Stimulated activated naive CD8-positive, alpha-beta T cell treated with anti-CD3 and anti-CD28 coated beads, Interleukin-15, Interleukin-2, amounts not matched to agents 100 U/mL and 50 U/mL, for 24 hours (primary cell): Measurements from ENCODE around the gene HNRNPL.
"Not testable (repeated sequence)": the region's sequence is repeated elsewhere in the genome, so short reads cannot be mapped to it uniquely, and the experiment has no call there.

Experiments used
- ATAC-seq: fragments of 150-1000 bp; cut with Tn5 transposase; one replicate; pipeline ENCODE4 v1.10.0; 2021
- DNase-seq: peaks from one replicate; pipeline ENCODE4 v3.0.0; 2021

HNRNPL gene

DNA sequence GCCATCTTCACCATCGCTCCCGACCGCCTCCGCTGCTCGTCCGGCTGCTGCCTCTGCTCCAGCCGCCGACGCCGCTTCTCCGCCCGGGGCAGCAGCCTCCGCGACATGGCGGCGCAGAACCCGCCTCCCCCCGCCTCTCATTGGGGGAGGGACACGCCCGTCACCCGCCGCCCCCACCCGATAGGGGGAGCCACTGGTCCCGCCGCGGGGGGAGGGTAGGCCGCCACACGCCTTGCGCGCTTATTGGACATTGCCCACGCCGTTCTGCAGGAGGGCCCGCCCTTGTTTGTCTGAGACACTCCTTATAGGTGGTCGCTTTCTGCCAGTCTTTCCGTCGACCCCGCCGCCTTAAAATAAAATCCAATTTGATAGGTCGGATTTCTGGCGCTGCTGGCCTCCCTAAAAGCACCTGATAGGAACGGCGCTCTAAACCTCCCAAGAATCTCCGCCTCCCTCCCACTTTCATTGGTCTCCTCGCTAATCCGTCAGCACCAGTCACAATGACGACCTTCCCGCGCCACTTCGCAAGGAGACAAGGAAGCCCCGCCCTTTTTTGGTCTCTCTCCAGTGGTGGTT, at the start of gene HNRNPL:
Gene HNRNPL, minus strand, starts transcription at position 127 of the 576 bp plus-strand sequence. Its CDS starts 20 bp downstream, at position 107.
- DNase-seq = peak; percentile 99
- ATAC-seq = peak; percentile 72

DNA sequence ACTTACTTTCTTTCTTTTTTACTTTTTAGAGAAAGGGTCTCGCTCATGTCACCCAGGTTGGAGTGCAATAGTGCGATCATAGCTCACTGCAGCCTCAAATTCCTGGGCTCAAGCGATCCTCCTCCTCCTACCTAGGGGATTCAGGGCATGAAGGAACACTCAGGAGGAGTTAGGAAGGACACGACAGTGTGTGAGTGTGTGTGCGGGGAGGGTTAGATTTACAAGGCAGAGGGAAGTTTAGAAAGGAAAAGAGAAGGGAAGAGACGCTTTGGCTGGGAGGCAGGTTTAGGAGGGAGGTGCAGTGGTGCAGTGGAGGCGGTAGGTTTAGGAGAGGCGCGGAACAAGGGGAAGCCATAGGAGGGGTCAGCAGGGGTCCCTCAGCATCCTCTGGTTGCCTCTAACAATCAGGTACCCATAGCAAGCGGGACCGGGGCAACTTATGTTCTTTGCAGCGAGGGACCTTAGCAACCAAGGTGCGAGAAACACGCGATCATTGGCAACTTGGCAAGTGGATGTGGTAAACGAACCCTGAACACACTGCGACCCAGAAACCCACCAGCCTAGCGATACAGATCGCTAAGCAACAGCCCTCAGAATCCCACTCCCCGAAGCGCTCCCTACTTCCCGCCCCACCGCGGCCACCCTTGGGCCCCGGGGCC, 49.1 kb upstream of the HNRNPL start:
- DNase-seq = no peak
- ATAC-seq = no peak

DNA sequence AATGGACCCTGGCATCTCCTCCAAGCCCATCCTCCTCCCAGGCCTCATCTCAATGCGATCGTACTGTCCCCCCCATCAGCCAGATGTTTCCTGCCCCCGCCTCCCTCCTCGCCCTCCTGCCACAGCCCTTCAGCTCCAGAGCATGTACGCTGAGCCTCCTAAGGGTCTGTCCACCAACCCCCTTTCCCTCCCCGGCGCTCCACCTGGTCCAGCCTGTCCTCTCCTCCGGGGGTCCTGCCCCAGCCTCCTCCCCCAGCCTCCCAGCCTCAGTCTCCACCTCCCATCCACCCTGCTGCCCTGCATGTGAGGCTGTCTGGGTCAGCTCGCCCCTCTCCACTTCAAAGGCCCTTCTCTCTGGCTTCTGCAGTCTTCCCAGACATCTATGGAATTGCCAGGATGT, 45.2 kb upstream of the HNRNPL start:
- ATAC-seq = no peak

DNA sequence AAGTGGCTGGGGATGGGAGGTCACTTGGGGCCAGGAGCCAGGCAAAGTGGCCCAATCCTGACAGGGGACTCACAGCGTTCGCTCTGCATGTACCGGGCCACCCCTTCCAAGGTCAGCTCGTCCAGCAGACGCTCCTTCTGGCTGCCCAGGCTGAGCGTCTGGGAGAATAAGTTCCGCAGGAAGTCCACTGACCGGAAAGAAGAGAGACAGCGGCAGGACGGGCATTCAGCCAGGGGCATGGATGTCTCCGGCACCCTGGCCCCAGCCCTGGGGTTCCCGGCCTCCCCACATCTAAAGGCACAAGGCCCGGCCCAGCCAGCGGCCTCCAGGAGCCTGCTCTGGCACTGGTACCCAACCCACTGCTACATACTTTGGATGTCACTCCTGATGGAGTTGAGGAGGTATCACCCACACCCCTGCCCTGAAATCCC, 43.6 kb upstream of the HNRNPL start:
- no peak for DNase-seq
- no peak for ATAC-seq

More for the DNA sequence above, 45.2 kb upstream of the HNRNPL start:
- DNase-seq = no peak

DNA sequence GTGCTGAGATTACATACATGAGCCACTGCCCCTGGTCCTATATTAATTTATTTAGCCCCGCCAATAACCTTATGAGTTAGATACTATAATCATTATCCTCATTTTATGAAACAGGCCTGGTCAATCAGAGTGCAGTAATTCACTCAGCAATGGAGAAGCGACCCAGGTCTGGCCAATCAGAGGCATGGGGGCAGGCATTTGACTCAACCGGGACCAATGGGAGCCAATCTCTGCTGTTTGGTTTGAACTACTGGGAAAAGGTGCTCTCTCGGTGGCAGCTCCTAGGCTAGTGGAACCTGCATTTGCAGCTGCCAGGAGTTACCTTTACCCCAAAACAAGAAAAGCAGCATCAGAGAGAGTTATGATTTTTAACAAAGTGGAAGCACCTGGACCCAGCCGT, 43.1 kb upstream of the HNRNPL start:
- ATAC-seq (no peak), DNase-seq (no peak)

DNA sequence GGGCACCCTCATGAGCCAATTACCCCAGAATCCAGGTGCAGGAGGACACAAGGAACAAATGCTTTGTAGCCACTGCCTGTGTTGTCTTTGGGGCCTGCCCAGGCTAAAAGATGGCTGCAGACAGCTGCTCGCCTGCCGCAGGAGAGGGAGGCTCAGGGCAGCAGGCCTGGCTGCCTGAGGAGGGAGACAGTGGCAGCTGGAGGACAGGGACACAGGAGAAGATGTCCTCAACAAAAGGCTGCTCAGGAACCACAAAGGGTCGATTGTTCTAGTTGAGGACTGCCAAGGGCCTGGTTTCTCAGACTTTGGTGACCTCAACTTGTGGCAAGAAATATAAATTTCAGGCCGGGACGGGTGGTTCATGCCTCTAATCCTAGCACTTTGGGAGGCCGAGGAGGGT, 42.0 kb upstream of the HNRNPL start:
- ATAC-seq (no peak), DNase-seq (no peak)

DNA sequence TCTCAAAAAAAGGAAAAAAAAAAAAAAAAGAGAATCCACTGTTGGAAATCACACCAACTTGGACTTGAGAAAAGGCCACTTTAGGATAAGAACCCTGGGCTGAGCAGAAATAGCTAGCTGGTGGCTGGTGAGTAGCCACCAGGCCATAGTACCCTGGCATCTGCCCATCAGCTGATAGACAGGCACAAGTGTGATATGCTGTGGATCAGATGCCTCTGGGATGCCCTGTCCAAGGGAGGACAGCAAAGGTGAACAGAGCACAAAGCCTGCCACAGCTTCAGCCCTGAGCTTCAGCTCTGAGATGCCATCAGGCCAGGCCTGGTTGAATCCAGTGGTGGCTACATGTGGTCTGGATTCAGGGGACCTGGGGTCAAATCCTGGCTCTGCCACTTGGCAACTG, 40.9 kb upstream of the HNRNPL start:
- DNase-seq (no peak), ATAC-seq (no peak)

DNA sequence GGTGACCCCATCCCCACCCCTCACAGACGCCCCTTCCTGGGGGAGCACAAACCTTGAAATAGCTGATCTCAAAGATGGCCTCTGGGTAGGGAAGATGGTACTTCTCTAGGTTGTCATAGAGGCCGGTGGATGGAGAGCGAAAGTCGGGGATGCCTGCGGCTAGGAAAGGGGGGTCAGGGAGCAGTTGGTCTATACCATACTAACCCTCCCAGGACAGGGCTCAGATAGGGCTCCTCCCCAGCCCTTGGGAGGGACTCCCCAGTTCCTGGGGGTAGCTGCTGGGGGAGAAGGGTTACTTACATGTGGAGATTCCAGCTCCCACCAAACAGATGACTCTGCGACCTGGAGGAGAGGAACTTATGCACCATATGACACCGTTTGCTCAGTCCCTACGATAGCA, 40.0 kb upstream of the HNRNPL start:
- no peak for ATAC-seq
- no peak for DNase-seq

DNA sequence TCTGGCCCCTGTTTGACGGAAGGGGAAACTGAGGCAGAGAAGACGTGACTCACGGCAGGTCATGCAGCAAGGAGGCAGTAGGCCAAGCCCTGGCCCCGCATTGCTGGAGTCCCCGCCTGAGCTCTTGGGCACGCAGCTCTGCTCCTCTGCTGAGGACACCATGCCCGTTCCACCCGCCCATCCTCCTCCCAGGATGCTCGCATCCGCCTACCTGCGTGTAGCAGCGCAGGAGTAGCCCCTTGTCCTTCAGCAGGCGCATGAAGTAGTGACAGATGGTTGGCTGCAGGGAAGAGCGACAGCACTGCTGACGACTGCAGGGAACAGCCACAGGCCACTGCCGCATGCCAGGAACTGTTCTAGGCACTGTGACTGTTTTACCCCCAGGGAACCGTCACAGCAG, 39.1 kb upstream of the HNRNPL start:
- DNase-seq (no peak), ATAC-seq (no peak)

DNA sequence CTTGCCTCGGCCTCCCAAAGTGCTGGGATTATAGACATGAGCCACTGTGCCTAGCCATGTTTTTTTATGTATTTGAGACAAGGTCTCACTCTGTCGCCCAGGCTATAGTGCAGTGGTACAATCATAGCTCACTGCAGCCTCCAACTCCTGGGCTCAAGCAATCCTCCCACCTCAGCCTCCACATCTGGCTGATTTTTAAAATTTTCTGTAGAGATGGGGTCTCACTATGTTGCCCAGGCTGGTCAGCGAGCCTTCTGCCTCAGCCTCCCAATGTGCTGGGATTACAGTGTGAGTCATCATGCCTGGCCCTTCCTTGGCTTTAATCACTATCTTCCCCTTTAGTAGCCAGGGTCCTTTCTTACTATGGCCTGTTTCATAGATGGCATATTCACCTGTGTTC, 34.9 kb upstream of the HNRNPL start:
- not testable (repeated sequence) for ATAC-seq, DNase-seq

DNA sequence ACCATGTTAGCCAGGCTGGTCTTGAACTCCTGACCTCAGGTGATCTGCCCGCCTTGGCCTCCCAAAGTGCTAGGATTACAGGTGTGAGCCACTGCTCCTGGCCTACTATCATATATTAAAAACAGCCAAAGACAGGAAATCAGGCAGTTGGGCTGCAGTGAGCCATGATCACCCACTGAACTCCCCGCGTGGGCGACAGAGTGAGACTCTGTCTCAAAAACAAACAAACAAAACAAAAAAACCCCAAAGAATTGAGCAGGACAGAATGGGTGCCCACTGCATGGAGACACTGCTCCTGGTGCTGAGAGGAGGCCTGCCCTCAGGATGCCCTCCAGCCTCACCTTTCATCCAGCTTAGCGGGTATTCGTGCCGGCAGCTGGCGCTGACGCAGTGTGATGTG, 33.5 kb upstream of the HNRNPL start:
- DNase-seq (no peak), ATAC-seq (no peak)

DNA sequence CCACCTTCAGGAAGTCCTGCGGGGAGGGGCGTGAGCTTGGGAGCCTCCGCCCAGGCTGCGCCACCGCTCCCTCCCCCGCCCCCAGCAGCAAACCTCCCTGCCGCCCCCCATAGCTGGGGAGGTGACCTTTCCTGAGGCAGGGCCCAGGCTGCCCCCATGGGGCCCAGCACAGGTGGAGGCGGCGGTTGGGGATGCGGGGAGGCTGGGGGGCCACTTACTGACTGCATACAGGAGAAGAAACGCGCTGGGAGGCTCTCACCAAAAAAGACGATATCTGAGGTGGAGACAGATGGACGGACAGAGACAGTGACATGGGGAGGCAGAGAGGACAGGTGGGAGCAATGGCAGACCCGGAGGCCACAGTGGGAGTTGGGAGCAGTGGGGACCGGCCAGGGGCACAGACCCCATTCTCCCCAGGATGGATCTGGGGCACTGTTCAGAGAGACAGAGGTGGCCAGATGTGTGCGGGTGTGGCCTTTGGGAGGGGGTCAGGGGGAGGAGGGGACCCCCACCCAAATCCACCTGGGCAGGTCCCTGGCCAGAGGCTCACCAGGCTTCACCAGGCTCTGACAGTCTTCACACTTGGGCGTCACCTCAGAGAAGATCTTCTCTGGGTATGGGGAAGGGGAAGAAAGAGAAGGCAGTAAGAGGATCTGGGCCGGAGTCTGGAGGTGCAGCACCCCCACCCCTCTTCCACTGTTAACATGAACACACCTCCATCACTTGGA, 31.3 kb upstream of the HNRNPL start:
- ATAC-seq = no peak
- DNase-seq = no peak

DNA sequence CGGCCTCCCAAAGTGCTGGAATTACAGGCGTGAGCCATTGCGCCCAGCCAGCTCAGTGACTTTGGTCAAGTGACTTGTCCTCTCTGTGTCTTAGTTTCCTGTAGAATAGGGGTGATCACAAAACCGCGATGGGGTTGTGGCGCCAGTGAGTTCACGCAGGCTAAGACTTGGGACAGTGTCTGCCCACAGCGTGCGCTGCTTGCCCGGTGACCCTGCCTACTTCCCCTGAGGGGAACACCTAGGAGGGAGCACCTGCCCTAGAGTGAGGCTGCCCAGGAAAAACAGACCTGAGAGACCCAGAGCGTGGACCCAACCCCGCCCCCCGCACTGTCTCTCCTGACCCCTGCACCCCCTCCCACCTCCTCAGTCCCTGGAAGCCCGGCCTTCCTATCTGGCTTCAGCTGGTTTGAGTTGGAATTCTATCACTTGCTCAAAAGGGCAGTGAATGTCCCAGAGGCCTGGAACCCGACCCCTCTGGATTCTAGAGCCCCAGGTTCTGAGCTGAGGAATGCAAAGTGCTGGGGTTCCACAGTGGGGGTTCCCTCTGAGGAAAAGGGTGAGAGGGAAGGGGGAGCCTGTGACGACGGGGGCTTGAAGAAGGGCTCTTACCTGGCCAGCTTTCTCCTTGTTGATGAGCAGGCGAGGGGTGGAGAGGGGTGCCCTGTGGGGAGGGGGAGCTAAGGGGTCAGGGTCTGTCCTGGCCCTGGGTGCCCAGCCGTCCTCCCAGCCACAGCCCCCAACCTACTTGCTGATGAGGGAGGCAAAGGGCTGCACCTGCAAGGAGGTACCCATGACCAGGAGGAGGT, 30.5 kb upstream of the HNRNPL start:
- no peak for ATAC-seq

DNA sequence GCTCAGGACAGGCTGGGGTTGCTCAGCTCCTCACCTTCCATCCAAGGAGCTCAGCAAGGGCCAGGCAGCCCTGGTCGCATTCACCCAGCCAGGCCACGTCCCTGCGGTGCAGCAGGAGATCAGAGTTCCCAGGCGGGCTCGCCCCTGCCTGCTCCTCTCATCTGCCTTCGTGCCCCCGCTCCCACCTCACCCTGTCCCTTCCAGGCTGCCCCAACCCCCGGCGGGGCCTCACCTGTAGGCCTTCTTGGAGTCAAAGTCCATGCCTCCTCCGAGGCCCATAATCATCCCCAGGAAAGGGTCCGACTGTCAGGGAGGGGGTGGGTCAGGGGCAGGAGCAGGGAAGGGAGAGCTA, 29.6 kb upstream of the HNRNPL start:
- ATAC-seq = no peak

More for the DNA sequence above, 30.5 kb upstream of the HNRNPL start:
- no peak for DNase-seq

DNA sequence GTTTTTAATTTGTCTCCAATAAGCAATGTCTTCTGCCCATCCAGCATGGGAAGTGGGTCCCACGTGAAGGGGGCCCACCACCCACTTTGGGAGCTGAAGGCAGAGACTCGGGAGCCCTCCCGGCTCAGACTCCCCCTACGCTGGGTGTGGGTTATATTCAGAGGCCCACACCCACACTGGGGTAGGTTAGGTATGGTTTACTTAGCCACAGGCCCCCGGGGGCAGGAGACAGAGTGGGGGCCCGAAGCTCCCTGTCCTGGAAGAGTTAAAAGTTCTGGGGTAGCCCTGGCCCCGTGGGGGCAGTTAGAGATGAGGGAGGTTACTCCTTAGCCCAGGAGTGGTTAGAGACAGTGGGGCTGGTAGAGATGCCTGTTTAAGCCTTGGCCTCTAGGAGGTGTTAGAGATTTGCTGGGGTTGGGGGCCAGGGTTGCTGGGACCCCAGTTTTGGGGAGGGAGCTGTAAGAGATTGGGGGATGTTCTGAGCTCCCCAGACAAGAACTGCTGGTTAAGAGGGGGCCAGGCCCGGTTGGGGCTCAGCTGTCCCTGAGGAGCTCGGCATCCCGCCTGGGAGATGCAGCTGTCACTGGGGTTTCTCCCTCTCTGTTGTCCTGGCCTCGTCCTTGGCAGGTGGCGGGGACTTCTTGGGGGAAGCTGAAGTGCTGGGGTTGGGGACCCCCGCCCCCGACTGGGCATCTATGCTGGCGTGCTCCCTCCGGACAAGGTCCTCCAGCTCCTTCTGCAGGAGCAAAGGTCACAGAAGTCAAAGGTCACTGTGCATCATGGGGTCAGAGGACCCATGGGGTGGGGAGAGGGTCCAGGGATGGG, 29.0 kb upstream of the HNRNPL start:
- no peak for ATAC-seq
- no peak for DNase-seq

More for the DNA sequence above, 29.6 kb upstream of the HNRNPL start:
- no peak for DNase-seq

DNA sequence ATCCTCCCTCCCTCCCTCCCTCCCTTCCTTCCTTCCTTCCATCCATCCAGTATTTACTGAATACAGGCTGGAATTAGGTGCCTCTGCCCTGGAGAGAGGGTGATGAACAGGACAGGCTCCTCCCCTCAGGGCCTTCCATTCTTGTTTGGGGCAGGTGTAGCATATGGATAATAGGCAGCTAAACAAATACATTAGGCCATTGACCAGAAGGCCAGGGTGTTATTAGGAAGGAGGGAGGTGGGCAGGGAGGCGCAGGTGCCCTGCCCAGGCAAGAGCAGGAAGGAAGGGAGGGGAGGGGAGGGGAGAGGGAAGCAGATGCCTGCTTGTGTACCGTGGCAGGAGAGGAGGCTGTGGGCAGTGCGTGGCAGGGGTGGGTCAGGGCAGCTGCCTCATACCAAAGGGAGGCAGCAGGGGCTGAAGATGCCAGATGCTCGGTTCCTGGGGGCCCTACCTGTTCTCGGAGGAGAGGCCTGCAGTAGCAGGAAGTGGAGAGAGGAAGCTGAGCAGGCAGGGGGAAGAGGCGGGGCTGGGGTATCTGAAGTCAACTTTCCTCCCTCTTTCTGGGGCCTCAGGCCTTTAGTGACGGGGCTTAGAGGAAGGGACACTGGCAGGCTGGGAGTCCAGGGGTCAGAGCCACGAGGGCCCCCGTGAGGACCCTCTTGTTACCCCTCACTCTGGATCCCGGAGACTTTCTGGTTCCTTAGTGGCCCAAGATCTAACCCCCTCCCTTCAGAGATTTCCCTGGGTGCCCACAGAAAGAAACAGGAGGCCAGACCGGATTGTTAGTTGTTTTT, 28.2 kb upstream of the HNRNPL start, which contains the start of gene RINL:
Gene RINL, minus strand, starts transcription at position 495 of the 794 bp plus-strand sequence. CDS start 1,533 bp downstream, outside the sequence.
- DNase-seq = peak; percentile 73
- peak; percentile 87 for ATAC-seq

DNA sequence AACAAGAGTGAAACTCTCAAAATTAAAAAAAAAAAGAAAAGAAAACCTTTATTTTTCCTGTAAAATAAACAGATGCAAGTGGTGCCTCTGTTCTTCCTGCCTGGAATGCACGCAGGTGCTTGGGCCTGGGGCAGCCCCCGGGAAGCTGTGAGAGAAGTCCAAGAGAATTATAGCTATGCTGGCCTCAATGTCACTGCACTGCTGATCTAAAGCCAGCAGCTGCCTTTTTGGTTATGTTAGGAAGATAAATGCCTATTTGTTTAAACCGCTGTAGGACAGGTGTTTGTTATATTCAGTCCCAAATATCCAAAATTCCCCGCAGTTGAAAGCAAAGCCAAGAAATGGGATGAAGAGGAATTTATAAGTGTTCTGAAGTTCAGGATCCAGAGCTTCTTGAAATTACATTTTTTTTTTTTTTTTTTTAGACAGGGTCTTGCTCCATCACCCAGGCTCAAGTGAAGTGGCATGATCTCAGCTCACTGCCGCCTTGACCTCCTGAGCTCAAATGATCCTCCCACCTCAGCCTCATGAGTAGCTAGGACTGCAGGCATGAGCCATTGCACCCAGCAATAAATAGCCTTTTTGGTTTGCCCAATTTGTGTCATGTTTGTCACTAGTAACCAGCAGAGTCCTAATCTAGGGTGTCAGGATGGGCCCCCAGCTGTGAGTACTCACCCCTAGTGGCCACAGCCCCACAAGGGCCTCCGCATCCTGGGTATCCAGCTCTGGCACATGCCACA, 26.0 kb upstream of the HNRNPL start:
- no peak for DNase-seq
- no peak for ATAC-seq

DNA sequence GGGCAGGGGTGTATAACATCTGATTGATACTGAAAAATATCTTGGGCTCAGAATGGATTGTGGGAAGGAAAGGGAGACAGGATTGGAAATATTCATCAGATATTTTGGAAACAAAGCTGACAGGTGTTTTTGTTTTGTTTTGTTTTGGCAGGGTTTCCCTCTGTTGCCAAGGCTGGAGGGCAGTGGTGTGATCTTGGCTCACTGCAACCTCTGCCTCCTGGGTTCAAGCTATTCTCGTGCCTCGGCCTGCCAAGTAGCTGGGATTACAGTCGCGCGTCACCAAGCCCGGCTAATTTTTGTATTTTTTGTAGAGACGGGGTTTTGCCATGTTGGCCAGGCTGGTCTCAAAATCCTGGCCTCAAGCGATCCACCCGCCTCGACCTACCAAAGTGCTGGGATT, 23.6 kb upstream of the HNRNPL start:
- not testable (repeated sequence) for DNase-seq, ATAC-seq

DNA sequence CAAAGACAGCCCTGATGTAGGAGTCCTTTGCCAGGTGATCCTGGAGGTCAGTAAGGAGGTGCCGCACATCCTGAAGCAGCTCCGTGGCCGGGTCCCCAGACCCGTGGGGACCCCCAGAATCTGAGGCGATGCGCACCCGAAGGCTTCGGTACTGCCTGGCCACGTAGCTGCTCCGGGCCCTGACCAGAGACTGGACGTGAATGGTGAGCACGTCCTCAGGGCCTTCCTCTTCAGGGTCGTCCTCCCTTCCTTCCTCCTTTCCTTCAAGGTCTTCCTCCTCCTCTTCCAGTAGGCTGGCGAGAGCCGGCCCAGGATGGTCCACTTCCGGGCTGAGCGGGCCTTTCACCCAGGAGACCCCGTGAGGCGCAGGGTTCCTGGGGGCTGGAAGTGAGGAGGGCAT, 20.8 kb upstream of the HNRNPL start:
- DNase-seq (no peak), ATAC-seq (no peak)
